ENCODE results near the gene CACNG5. TPM values are rescaled to one million over a fixed set of nuclear protein-coding genes. Genes with fewer than 3 reads are reported as not detected.

The CACNG5 gene
- total RNA-seq, 1 donor from 2014 or later, result not detected

GRCh38 chr17:66803474-66803951, 31.4 kb upstream of the CACNG5 start:
- H3K27ac Mint-ChIP-seq, result no peak overlapping the region
- no peaks in the 10 kb centered on the region for H3K4me1 Mint-ChIP-seq (ENCODE audit: low read depth)
- H3K36me3 Mint-ChIP-seq (ENCODE audit: insufficient read depth), result no peaks in the 10 kb centered on the region
- no peak for DNase-seq (ENCODE audit: low spot score, unreplicated experiment)
- no peaks in the 10 kb centered on the region for H3K9me3 Mint-ChIP-seq (ENCODE audit: low read depth)
- no peaks in the 10 kb centered on the region for H3K27me3 Mint-ChIP-seq
- TF ChIP-seq, protein P1, sequence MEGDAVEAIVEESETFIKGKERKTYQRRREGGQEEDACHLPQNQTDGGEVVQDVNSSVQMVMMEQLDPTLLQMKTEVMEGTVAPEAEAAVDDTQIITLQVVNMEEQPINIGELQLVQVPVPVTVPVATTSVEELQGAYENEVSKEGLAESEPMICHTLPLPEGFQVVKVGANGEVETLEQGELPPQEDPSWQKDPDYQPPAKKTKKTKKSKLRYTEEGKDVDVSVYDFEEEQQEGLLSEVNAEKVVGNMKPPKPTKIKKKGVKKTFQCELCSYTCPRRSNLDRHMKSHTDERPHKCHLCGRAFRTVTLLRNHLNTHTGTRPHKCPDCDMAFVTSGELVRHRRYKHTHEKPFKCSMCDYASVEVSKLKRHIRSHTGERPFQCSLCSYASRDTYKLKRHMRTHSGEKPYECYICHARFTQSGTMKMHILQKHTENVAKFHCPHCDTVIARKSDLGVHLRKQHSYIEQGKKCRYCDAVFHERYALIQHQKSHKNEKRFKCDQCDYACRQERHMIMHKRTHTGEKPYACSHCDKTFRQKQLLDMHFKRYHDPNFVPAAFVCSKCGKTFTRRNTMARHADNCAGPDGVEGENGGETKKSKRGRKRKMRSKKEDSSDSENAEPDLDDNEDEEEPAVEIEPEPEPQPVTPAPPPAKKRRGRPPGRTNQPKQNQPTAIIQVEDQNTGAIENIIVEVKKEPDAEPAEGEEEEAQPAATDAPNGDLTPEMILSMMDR (IDR thresholded peaks at IDR 0.05; ENCODE audit: unreplicated experiment), result no peak
- no peak overlapping the region for H3K4me3 Mint-ChIP-seq (ENCODE audit: low read depth)

- H3K27me3 Mint-ChIP-seq, result no peaks in the 10 kb centered on the region
- H3K9me3 Mint-ChIP-seq (ENCODE audit: low read depth), result no peaks in the 10 kb centered on the region
- TF ChIP-seq, protein P1 (IDR thresholded peaks at IDR 0.05; ENCODE audit: unreplicated experiment), result no peak
- no peaks in the 10 kb centered on the region for H3K4me1 Mint-ChIP-seq (ENCODE audit: low read depth)
- no peak overlapping the region for H3K4me3 Mint-ChIP-seq (ENCODE audit: low read depth)
- no peaks in the 10 kb centered on the region for H3K36me3 Mint-ChIP-seq (ENCODE audit: insufficient read depth)
- DNase-seq (ENCODE audit: low spot score, unreplicated experiment), result no peak
- no peak overlapping the region for H3K27ac Mint-ChIP-seq
These were observed 29.4 kb upstream of the CACNG5 start for GRCh38 chr17:66805567-66805966.

DNA sequence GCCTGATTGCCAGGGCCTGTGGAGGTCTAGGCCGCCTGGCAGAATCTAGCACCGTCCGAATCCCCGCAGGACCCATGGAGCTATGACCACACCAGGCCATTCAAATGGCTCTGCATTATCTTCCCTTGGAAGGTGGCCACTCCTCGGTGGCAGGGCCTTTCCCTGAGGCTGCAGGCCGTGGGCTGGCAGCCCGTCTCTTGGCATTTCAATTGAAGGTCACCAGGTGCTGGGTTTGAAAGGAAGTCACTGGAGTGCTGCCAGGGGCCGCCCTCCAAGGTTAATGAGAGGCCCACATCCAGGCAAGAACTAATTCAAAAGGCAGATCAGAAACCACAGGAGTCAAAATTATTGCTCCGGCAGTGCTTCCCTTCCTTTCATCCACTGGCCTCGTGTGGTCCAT, 27.7 kb upstream of the CACNG5 start:
- DNase-seq (ENCODE audit: low spot score, unreplicated experiment), result no peak
- no peaks in the 10 kb centered on the region for H3K4me1 Mint-ChIP-seq (ENCODE audit: low read depth)
- no peaks in the 10 kb centered on the region for H3K36me3 Mint-ChIP-seq (ENCODE audit: insufficient read depth)
- H3K4me3 Mint-ChIP-seq (ENCODE audit: low read depth), result no peak overlapping the region
- H3K27ac Mint-ChIP-seq, result no peak overlapping the region
- no peaks in the 10 kb centered on the region for H3K9me3 Mint-ChIP-seq (ENCODE audit: low read depth)
- TF ChIP-seq, protein P1 (IDR thresholded peaks at IDR 0.05; ENCODE audit: unreplicated experiment), result no peak
- no peaks in the 10 kb centered on the region for H3K27me3 Mint-ChIP-seq

- Mint-ChIP-seq H3K27ac (no peak overlapping the region), H3K9me3 (ENCODE audit: low read depth) (no peaks in the 10 kb centered on the region), H3K4me1 (ENCODE audit: low read depth) (no peaks in the 10 kb centered on the region), H3K4me3 (ENCODE audit: low read depth) (no peak overlapping the region), H3K36me3 (ENCODE audit: insufficient read depth) (no peaks in the 10 kb centered on the region), H3K27me3 (peaks cover 7% of the 10 kb centered on the region)
- no peak for DNase-seq (ENCODE audit: low spot score, unreplicated experiment)
- TF ChIP-seq, protein P1 (IDR thresholded peaks at IDR 0.05; ENCODE audit: unreplicated experiment), result no peak
These were observed 25.5 kb upstream of the CACNG5 start for GRCh38 chr17:66809408-66809807.

GRCh38 chr17:66810951-66811682, 23.8 kb upstream of the CACNG5 start:
- Mint-ChIP-seq H3K4me1 (ENCODE audit: low read depth) (no peaks in the 10 kb centered on the region), H3K27ac (no peak overlapping the region)
- DNase-seq (ENCODE audit: low spot score, unreplicated experiment), result no peak

More at GRCh38 chr17:66810951-66811682, 23.8 kb upstream of the CACNG5 start:
- H3K4me3 Mint-ChIP-seq (ENCODE audit: low read depth), result no peak overlapping the region
- H3K27me3 Mint-ChIP-seq, result peaks cover 7% of the 10 kb centered on the region
- H3K9me3 Mint-ChIP-seq (ENCODE audit: low read depth), result no peaks in the 10 kb centered on the region
- H3K36me3 Mint-ChIP-seq (ENCODE audit: insufficient read depth), result no peaks in the 10 kb centered on the region
- TF ChIP-seq, protein P1 (IDR thresholded peaks at IDR 0.05; ENCODE audit: unreplicated experiment), result no peak

Data from progenitor cell of endocrine pancreas (in vitro differentiated cells).